ENCODE results near the gene TIAM2. TPM values are rescaled to one million over a fixed set of nuclear protein-coding genes. Genes with fewer than 3 reads are reported as not detected.
A peak's percentile ranks its signal among the peaks of the same experiment; 100 is the strongest.
"Not testable (repeated sequence)": the region's sequence is repeated elsewhere in the genome, so short reads cannot be mapped to it uniquely, and the experiment has no call there.

The TIAM2 gene
- total RNA-seq, 1 donor from 2014 or later: 10.6 TPM

- peak; percentile 90 for DNase-seq
These were observed 206.5 kb downstream of the TIAM2 start for GRCh38 chr6:155201461-155202226.

- DNase-seq: no peak
These were observed 212.1 kb downstream of the TIAM2 start for GRCh38 chr6:155207223-155207622.

- no peak for DNase-seq
These were observed 217.0 kb downstream of the TIAM2 start for GRCh38 chr6:155212106-155212505.

- DNase-seq: no peak
These were observed 217.7 kb downstream of the TIAM2 start for GRCh38 chr6:155212616-155213380.

GRCh38 chr6:155213611-155214372, 218.7 kb downstream of the TIAM2 start:
- DNase-seq: no peak

- no peak for DNase-seq
These were observed 220.8 kb downstream of the TIAM2 start for GRCh38 chr6:155215906-155216305.

- DNase-seq: no peak
These were observed 221.4 kb downstream of the TIAM2 start for GRCh38 chr6:155216312-155217046.

GRCh38 chr6:155218711-155219110, 223.6 kb downstream of the TIAM2 start:
- DNase-seq: not testable (repeated sequence)

- DNase-seq: no peak
These were observed 224.2 kb downstream of the TIAM2 start for GRCh38 chr6:155219299-155219698.

GRCh38 chr6:155219858-155220301, 224.8 kb downstream of the TIAM2 start:
- no peak for DNase-seq

GRCh38 chr6:155221086-155221485, 226.0 kb downstream of the TIAM2 start:
- no peak for DNase-seq

- no peak for DNase-seq
These were observed 227.4 kb downstream of the TIAM2 start for GRCh38 chr6:155222506-155222905.

GRCh38 chr6:155223646-155224451, 228.7 kb downstream of the TIAM2 start:
- peak; percentile 95 for DNase-seq

GRCh38 chr6:155224618-155225017, 229.5 kb downstream of the TIAM2 start:
- no peak for DNase-seq

- no peak for DNase-seq
These were observed 231.9 kb downstream of the TIAM2 start for GRCh38 chr6:155227046-155227445.

GRCh38 chr6:155228546-155229166, 233.5 kb downstream of the TIAM2 start:
- DNase-seq: no peak

GRCh38 chr6:155230975-155231374, 235.9 kb downstream of the TIAM2 start:
- not testable (repeated sequence) for DNase-seq

- DNase-seq: no peak
These were observed 237.7 kb downstream of the TIAM2 start for GRCh38 chr6:155232848-155233247.

- DNase-seq: no peak
These were observed 239.1 kb downstream of the TIAM2 start for GRCh38 chr6:155234167-155234566.

- DNase-seq: no peak
These were observed 239.6 kb downstream of the TIAM2 start for GRCh38 chr6:155234687-155235086.

GRCh38 chr6:155235087-155235486, 240.0 kb downstream of the TIAM2 start:
- DNase-seq: no peak
